Thyroid gland (tissue), 4 donors: ENCODE results near the gene EZH2. TPM values are rescaled to one million over a fixed set of nuclear protein-coding genes. Genes with fewer than 3 reads are reported as not detected.

Source experiments
- DNase-seq, 2 donors: peaks; one replicate each; pipeline ENCODE4 v3.0.0-alpha.2; 2019
- H3K27ac ChIP-seq, 3 donors: fragments of 200-600 bp; sonication (generic); 1 replicate in 2 of 3; 2 replicates in 1 of 3; pipeline ENCODE4 v1.5.1; 2016 to 2019; ENCODE audit warnings: mild to moderate bottlenecking in 1 of 3, moderate library complexity in 1 of 3
- H3K27me3 ChIP-seq: fragments of 200-600 bp; sonication (generic); one replicate; pipeline ENCODE4 v1.5.1; 2019
- H3K36me3 ChIP-seq, 2 donors: fragments of 200-600 bp; sonication (generic); one replicate each; pipeline ENCODE4 v1.5.1; 2016 to 2019
- H3K4me1 ChIP-seq, 2 donors: fragments of 200-600 bp; sonication (generic); one replicate each; pipeline ENCODE4 v1.5.1; 2017 to 2019
- H3K4me3 ChIP-seq, 3 donors: fragments of 200-600 bp; sonication (generic); replicated peaks in 1 of 3; 1 replicate in 2 of 3; 2 replicates in 1 of 3; pipeline ENCODE4 v1.5.1; 2016; ENCODE audit warnings: mild to moderate bottlenecking in 1 of 3
- H3K9me3 ChIP-seq: fragments of 200-600 bp; sonication (generic); one replicate; pipeline ENCODE4 v1.5.1; 2017
- CTCF ChIP-seq, 6 experiments: fragments of 200-600 bp in 3 of 6; fragments of 450-650 bp in 3 of 6; sonication (generic) in 3 of 6; IDR thresholded peaks; one replicate each; pipeline ENCODE4 v1.5.1; 2016 to 2019; ENCODE audit warnings: antibody characterized with exemption in 6 of 6, mild to moderate bottlenecking in 2 of 6, inconsistent platforms in 1 of 6, moderate library complexity in 1 of 6
- POLR2A ChIP-seq, 2 donors: fragments of 450-650 bp; IDR thresholded peaks; one replicate each; pipeline ENCODE4 v1.6.1; 2017; ENCODE audit warnings: antibody characterized with exemption in 2 of 2, mild to moderate bottlenecking in 2 of 2, moderate library complexity in 1 of 2
- WGBS, 2 donors: methylation state at CpG; one replicate each; pipeline ENCODE4 v1.1.5; 2017; 5-methylcytosine and 5-hydroxymethylcytosine counted together
- intact Hi-C: fragments of 100-400 bp; cut with DNase I; formaldehyde crosslinking; loops from one replicate; pipeline ENCODE4 v1.15.1; 2023
- total RNA-seq, 4 donors: library from RNA; depleted of rRNA; stranded (reverse); fragments of >200 nt; gene quantifications; one replicate each; pipeline ENCODE4 v1.2.3, GENCODE V29; 2016

The EZH2 gene
- total RNA-seq, 4 donors from 2014 or later: 0.75 to 1.1 (median 0.86) TPM

GRCh38 chr7:148866362-148866761, 17.7 kb downstream of the EZH2 start:
- Histone ChIP-seq H3K36me3 (no peaks in the 10 kb centered on the region), H3K4me1 (no peaks in the 10 kb centered on the region), H3K9me3 (no peaks in the 10 kb centered on the region), H3K4me3 (no peak overlapping the region), H3K27me3 (no peaks in the 10 kb centered on the region), H3K27ac (no peak overlapping the region)
- no peak for TF ChIP-seq POLR2A (IDR thresholded peaks at IDR 0.05)
- no peak for TF ChIP-seq CTCF (IDR thresholded peaks at IDR 0.05)
- 95% methylated on average over 6 of the region's 6 CpGs for WGBS, 2 donors
- DNase-seq: no peak
- intact Hi-C loops: no loop called here

GRCh38 chr7:148865283-148865682, 18.8 kb downstream of the EZH2 start:
- Histone ChIP-seq H3K27me3 (no peaks in the 10 kb centered on the region), H3K27ac (no peak overlapping the region), H3K36me3 (no peaks in the 10 kb centered on the region), H3K4me1 (no peaks in the 10 kb centered on the region), H3K4me3 (no peak overlapping the region), H3K9me3 (no peaks in the 10 kb centered on the region)
- 63 to 77% methylated on average over 2 of the region's 2 CpGs for WGBS, 2 donors
- intact Hi-C loops: no loop called here
- DNase-seq: no peak
- no peak for TF ChIP-seq CTCF (IDR thresholded peaks at IDR 0.05)
- TF ChIP-seq POLR2A (IDR thresholded peaks at IDR 0.05): no peak

GRCh38 chr7:148863324-148863723, 20.8 kb downstream of the EZH2 start:
- Histone ChIP-seq H3K4me3 (no peak overlapping the region), H3K9me3 (no peaks in the 10 kb centered on the region), H3K27ac (no peak overlapping the region), H3K27me3 (no peaks in the 10 kb centered on the region), H3K36me3 (no peaks in the 10 kb centered on the region), H3K4me1 (no peaks in the 10 kb centered on the region)
- intact Hi-C loops: no loop called here
- TF ChIP-seq CTCF (IDR thresholded peaks at IDR 0.05): no peak
- TF ChIP-seq POLR2A (IDR thresholded peaks at IDR 0.05): no peak
- 68% methylated on average over 2 of the region's 2 CpGs for WGBS, 2 donors
- DNase-seq: no peak

- no peak for DNase-seq
- TF ChIP-seq POLR2A (IDR thresholded peaks at IDR 0.05) (no peak), CTCF (IDR thresholded peaks at IDR 0.05) (no peak)
- Histone ChIP-seq H3K27me3 (no peaks in the 10 kb centered on the region), H3K27ac (no peak overlapping the region), H3K4me3 (no peak overlapping the region), H3K9me3 (no peaks in the 10 kb centered on the region), H3K36me3 (no peaks in the 10 kb centered on the region), H3K4me1 (no peaks in the 10 kb centered on the region)
- intact Hi-C loops: no loop called here
- WGBS, 2 donors: 78 to 89% methylated on average over 3 of the region's 3 CpGs
Observed at GRCh38 chr7:148862481-148862880, 21.6 kb downstream of the EZH2 start.

- H3K4me1 ChIP-seq: no peaks in the 10 kb centered on the region
- no peak for DNase-seq
- no peak overlapping the region for H3K4me3 ChIP-seq
- H3K9me3 ChIP-seq: no peaks in the 10 kb centered on the region
- no peak for TF ChIP-seq POLR2A (IDR thresholded peaks at IDR 0.05)
- TF ChIP-seq CTCF (IDR thresholded peaks at IDR 0.05): no peak
- no peaks in the 10 kb centered on the region for H3K27me3 ChIP-seq
- 86 to 95% methylated on average over 2 of the region's 2 CpGs for WGBS, 2 donors
- H3K36me3 ChIP-seq: no peaks in the 10 kb centered on the region
- intact Hi-C loops: loop anchor here (10.0 kb wide), 1 partner anchor 106 kb away; no protein-coding TSS in a partner anchor
- no peak overlapping the region for H3K27ac ChIP-seq
Observed at GRCh38 chr7:148858489-148858888, 25.6 kb downstream of the EZH2 start.
